GM18498 (cell line): ENCODE results near the gene RYR2.

Experiments used
- ATAC-seq: cut with Tn5 transposase; IDR thresholded peaks from one replicate; pipeline ENCODE4 v1.9.1; 2021; ENCODE audit warnings: mild to moderate bottlenecking, moderate library complexity; ENCODE audit not compliant: unreplicated experiment

Gene RYR2

GRCh38 chr1:237759377-237759776 is 717.4 kb downstream of the RYR2 start:
- no peak for ATAC-seq

GRCh38 chr1:237760951-237761350 is 719.0 kb downstream of the RYR2 start:
- no peak for ATAC-seq

- ATAC-seq = no peak
Measured at GRCh38 chr1:237763137-237763536, 721.2 kb downstream of the RYR2 start.

GRCh38 chr1:237763751-237764150 is 721.8 kb downstream of the RYR2 start:
- no peak for ATAC-seq

- ATAC-seq = no peak
Measured at GRCh38 chr1:237769916-237770315, 727.9 kb downstream of the RYR2 start.

- no peak for ATAC-seq
Measured at GRCh38 chr1:237772009-237772408, 730.0 kb downstream of the RYR2 start.

GRCh38 chr1:237774246-237774645 is 732.3 kb downstream of the RYR2 start:
- ATAC-seq = no peak

GRCh38 chr1:237779356-237779755 is 737.4 kb downstream of the RYR2 start:
- no peak for ATAC-seq

- ATAC-seq = no peak
Measured at GRCh38 chr1:237786066-237786719, 744.2 kb downstream of the RYR2 start.

- ATAC-seq = no peak
Measured at GRCh38 chr1:237788069-237788468, 746.1 kb downstream of the RYR2 start.

GRCh38 chr1:237789619-237790018 is 747.6 kb downstream of the RYR2 start:
- no peak for ATAC-seq

- ATAC-seq = no peak
Measured at GRCh38 chr1:237791592-237791991, 749.6 kb downstream of the RYR2 start.

GRCh38 chr1:237792149-237792548 is 750.2 kb downstream of the RYR2 start:
- no peak for ATAC-seq

- no peak for ATAC-seq
Measured at GRCh38 chr1:237792726-237793125, 750.7 kb downstream of the RYR2 start.

- ATAC-seq = no peak
Measured at GRCh38 chr1:237794071-237794470, 752.1 kb downstream of the RYR2 start.

GRCh38 chr1:237795558-237795957 is 753.6 kb downstream of the RYR2 start:
- ATAC-seq = no peak

GRCh38 chr1:237799762-237800474 is 757.9 kb downstream of the RYR2 start:
- peak; percentile 90 for ATAC-seq

- ATAC-seq = no peak
Measured at GRCh38 chr1:237804516-237804915, 762.5 kb downstream of the RYR2 start.

GRCh38 chr1:237809099-237809498 is 767.1 kb downstream of the RYR2 start:
- ATAC-seq = no peak

GRCh38 chr1:237811633-237812032 is 769.6 kb downstream of the RYR2 start:
- no peak for ATAC-seq

GRCh38 chr1:237812061-237812460 is 770.1 kb downstream of the RYR2 start:
- ATAC-seq = no peak

- ATAC-seq = no peak
Measured at GRCh38 chr1:237814319-237814924, 772.4 kb downstream of the RYR2 start.
